ENCODE measurements around the gene HBS1L.

DNA sequence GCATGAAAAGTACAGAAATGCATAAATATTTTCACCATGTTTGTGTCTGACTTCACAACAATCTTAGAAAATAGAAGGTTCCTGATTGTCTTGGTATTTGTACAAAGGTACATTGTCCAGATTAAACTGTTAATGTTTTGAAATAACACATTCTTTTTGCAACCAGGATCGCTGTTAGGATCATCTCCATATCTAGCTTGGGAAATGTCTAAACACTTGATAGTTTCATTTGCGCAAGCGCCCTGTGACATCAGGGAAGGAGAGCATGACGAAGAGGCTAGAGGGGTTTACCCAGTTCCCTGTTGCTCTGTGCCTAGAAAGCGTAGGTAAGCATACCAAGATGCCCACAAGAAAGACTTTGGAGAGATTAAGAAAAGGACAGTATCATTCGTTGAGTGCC, 124.2 kb downstream of the HBS1L start:
- TF ChIP-seq, protein P1, sequence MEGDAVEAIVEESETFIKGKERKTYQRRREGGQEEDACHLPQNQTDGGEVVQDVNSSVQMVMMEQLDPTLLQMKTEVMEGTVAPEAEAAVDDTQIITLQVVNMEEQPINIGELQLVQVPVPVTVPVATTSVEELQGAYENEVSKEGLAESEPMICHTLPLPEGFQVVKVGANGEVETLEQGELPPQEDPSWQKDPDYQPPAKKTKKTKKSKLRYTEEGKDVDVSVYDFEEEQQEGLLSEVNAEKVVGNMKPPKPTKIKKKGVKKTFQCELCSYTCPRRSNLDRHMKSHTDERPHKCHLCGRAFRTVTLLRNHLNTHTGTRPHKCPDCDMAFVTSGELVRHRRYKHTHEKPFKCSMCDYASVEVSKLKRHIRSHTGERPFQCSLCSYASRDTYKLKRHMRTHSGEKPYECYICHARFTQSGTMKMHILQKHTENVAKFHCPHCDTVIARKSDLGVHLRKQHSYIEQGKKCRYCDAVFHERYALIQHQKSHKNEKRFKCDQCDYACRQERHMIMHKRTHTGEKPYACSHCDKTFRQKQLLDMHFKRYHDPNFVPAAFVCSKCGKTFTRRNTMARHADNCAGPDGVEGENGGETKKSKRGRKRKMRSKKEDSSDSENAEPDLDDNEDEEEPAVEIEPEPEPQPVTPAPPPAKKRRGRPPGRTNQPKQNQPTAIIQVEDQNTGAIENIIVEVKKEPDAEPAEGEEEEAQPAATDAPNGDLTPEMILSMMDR (IDR thresholded peaks at IDR 0.05) = no peak
- no peak for TF ChIP-seq POLR2A (IDR thresholded peaks at IDR 0.05)
